WI38 (cell line): ENCODE results near the gene ST8SIA1.
"Not testable (repeated sequence)": the region's sequence is repeated elsewhere in the genome, so short reads cannot be mapped to it uniquely, and the experiment has no call there.

Source experiments
- H3K4me3 ChIP-seq: 2 replicates; pipeline ENCODE4 v1.5.1; 2011; ENCODE audit warnings: low read depth, mild to moderate bottlenecking, control low read depth, low read length
- CTCF ChIP-seq: IDR thresholded peaks from 2 replicates; pipeline ENCODE4 v1.5.1; 2012; ENCODE audit warnings: low read depth, mild to moderate bottlenecking, control low read depth, low read length

The ST8SIA1 gene

GRCh38 chr12:22334410-22335100 lies at the start of gene ST8SIA1:
TSS of gene ST8SIA1 (minus strand) at chr12:22334707. CDS start at chr12:22334232, 475 bp downstream.
- no peak for TF ChIP-seq CTCF
- H3K4me3 ChIP-seq, result peak within 1 kb of the TSS; percentile 64

GRCh38 chr12:22380031-22380430 lies 45.5 kb upstream of the ST8SIA1 start:
- H3K4me3 ChIP-seq, result no peak overlapping the region
- TF ChIP-seq CTCF, result no peak

- no peak for TF ChIP-seq CTCF
- H3K4me3 ChIP-seq, result no peak overlapping the region
Measured at GRCh38 chr12:22377731-22378496, 43.4 kb upstream of the ST8SIA1 start.

- not testable (repeated sequence) for H3K4me3 ChIP-seq
Measured at GRCh38 chr12:22376596-22377150, 42.2 kb upstream of the ST8SIA1 start.

- TF ChIP-seq CTCF, result no peak
- no peak overlapping the region for H3K4me3 ChIP-seq
Measured at GRCh38 chr12:22374508-22374907, 40.0 kb upstream of the ST8SIA1 start.

- H3K4me3 ChIP-seq, result no peak overlapping the region
- no peak for TF ChIP-seq CTCF
Measured at GRCh38 chr12:22372277-22372837, 37.9 kb upstream of the ST8SIA1 start.

GRCh38 chr12:22366181-22366580 lies 31.7 kb upstream of the ST8SIA1 start:
- TF ChIP-seq CTCF, result no peak
- no peak overlapping the region for H3K4me3 ChIP-seq
